Natural killer cell (primary cell): ENCODE measurements around the gene SLC1A7. TPM values are rescaled to one million over a fixed set of nuclear protein-coding genes. Genes with fewer than 3 reads are reported as not detected.

Experiments used
- ATAC-seq, 3 donors: fragments of 150-1000 bp in 2 of 3; fragments of 200-7000 bp in 1 of 3; cut with Tn5 transposase; 1 replicate in 1 of 3; 2 replicates in 2 of 3; pipeline ENCODE4 v1.10.0; 2021; ENCODE audit warnings: mild to moderate bottlenecking in 2 of 3, moderate library complexity in 2 of 3
- DNase-seq, 2 donors: peaks; one replicate each; pipeline versions ENCODE4 v3.0.0 to v3.0.0-alpha.2; 2013 to 2021; ENCODE audit warnings: mixed read lengths in 1 of 2
- H3K27ac ChIP-seq: one replicate; pipeline ENCODE4 v1.5.1; 2013; ENCODE audit warnings: mild to moderate bottlenecking, low read length
- H3K27me3 ChIP-seq: one replicate; pipeline ENCODE4 v1.6.1; 2013; ENCODE audit warnings: low read length; ENCODE audit not compliant: control insufficient read depth, insufficient read depth
- H3K36me3 ChIP-seq: one replicate; pipeline ENCODE4 v1.6.1; 2013; ENCODE audit warnings: low read length; ENCODE audit not compliant: control insufficient read depth, insufficient read depth
- H3K4me1 ChIP-seq: one replicate; pipeline ENCODE4 v1.6.1; 2013; ENCODE audit warnings: low read length; ENCODE audit not compliant: control insufficient read depth, insufficient read depth
- H3K4me3 ChIP-seq: one replicate; pipeline ENCODE4 v1.5.1; 2013; ENCODE audit warnings: low read length
- H3K9me3 ChIP-seq: one replicate; pipeline ENCODE4 v1.6.1; 2013; ENCODE audit warnings: low read length; ENCODE audit not compliant: control insufficient read depth, insufficient read depth
- H3K27ac Mint-ChIP-seq, 2 donors: one replicate each; pipeline ENCODE4 v1.8.0; 2022; ENCODE audit warnings: mild to moderate bottlenecking in 2 of 2, mixed read lengths in 2 of 2, moderate library complexity in 1 of 2
- H3K27me3 Mint-ChIP-seq, 2 donors: one replicate each; pipeline ENCODE4 v1.8.0; 2022; ENCODE audit warnings: low read depth in 2 of 2, mixed read lengths in 2 of 2
- H3K36me3 Mint-ChIP-seq: one replicate; pipeline ENCODE4 v1.8.0; 2022; ENCODE audit warnings: mixed read lengths
- H3K4me1 Mint-ChIP-seq, 2 donors: one replicate each; pipeline ENCODE4 v1.8.0; 2022; ENCODE audit warnings: mixed read lengths in 2 of 2
- H3K4me3 Mint-ChIP-seq: one replicate; pipeline ENCODE4 v1.8.0; 2022; ENCODE audit warnings: mild to moderate bottlenecking, moderate library complexity, mixed read lengths
- H3K9me3 Mint-ChIP-seq, 2 donors: one replicate each; pipeline ENCODE4 v1.8.0; 2022; ENCODE audit warnings: mixed read lengths in 2 of 2
- WGBS: methylation state at CpG from one replicate; pipeline ENCODE4 v1.1.7; 2013; ENCODE audit warnings: missing lambda C conversion rate; ENCODE audit not compliant: insufficient coverage; 5-methylcytosine and 5-hydroxymethylcytosine counted together
- intact Hi-C: fragments of 100-400 bp; cut with micrococcal nuclease; formaldehyde crosslinking; loops from one replicate; pipeline ENCODE4 v1.14.2; 2022
- total RNA-seq, 4 donors: library from RNA; stranded (reverse); fragments of 120-200 nt in 1 of 4; gene quantifications; one replicate each; pipeline versions ENCODE4 v1.2.3 to v1.2.4, GENCODE V29; 2013 to 2022
- TF ChIP-seq, protein P1 (sequence below): fragments of 200-600 bp; IDR thresholded peaks from one replicate; pipeline ENCODE4 v1.8.0; 2022; ENCODE audit warnings: antibody characterized with exemption

SLC1A7 gene
- total RNA-seq, 3 donors from 2014 or later (not counting 1 experiment from before 2014, with no cell fraction given): 16.0 to 23.9 (median 20.5) TPM

DNA sequence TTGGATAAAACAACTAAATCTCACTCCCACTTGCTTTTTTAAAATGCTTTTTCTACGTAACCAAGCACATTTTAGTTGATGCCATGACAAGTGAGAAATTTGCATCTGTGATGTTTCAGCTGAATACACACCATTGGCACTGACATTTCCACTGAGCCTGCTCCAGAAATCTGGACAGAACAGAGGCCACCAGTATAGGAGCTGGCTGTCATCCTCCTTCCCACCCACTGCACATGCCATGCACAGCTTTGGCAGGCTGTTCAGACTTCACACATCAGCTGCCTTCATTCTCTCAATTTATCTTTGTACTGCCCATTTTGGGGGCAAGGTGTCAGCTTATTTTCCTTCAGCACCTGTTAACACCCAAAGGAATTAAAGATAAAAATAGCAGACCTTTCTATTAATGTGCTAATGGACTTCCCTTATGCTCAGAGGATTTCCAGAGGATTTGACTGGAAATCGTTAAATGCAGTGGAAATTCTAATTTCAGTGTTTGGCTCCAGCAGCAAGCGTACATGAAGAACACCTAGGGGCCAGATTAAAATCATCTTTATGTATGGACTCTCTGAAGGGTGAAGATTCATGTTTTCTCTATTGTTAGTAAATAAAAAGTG is 93.4 kb downstream of the SLC1A7 start:
- TF ChIP-seq, protein P1, sequence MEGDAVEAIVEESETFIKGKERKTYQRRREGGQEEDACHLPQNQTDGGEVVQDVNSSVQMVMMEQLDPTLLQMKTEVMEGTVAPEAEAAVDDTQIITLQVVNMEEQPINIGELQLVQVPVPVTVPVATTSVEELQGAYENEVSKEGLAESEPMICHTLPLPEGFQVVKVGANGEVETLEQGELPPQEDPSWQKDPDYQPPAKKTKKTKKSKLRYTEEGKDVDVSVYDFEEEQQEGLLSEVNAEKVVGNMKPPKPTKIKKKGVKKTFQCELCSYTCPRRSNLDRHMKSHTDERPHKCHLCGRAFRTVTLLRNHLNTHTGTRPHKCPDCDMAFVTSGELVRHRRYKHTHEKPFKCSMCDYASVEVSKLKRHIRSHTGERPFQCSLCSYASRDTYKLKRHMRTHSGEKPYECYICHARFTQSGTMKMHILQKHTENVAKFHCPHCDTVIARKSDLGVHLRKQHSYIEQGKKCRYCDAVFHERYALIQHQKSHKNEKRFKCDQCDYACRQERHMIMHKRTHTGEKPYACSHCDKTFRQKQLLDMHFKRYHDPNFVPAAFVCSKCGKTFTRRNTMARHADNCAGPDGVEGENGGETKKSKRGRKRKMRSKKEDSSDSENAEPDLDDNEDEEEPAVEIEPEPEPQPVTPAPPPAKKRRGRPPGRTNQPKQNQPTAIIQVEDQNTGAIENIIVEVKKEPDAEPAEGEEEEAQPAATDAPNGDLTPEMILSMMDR: no peak
- Mint-ChIP-seq H3K9me3 (no peaks in the 10 kb centered on the region), H3K4me1 (peaks cover 6 to 17% of the 10 kb centered on the region in 2 donors), H3K4me3 (no peak overlapping the region), H3K27me3 (no peaks in the 10 kb centered on the region), H3K27ac (no peak overlapping the region), H3K36me3 (peaks cover 22% of the 10 kb centered on the region)
- no peaks in the 10 kb centered on the region for H3K9me3 ChIP-seq
- no peaks in the 10 kb centered on the region for H3K27me3 ChIP-seq
- ATAC-seq (no peak), DNase-seq (no peak)
- no peaks in the 10 kb centered on the region for H3K4me1 ChIP-seq
- peaks cover 54% of the 10 kb centered on the region for H3K36me3 ChIP-seq
- intact Hi-C loops: no loop called here
- no peak overlapping the region for H3K4me3 ChIP-seq
- no peak overlapping the region for H3K27ac ChIP-seq
- 98% methylated on average over 3 of the region's 3 CpGs for WGBS

DNA sequence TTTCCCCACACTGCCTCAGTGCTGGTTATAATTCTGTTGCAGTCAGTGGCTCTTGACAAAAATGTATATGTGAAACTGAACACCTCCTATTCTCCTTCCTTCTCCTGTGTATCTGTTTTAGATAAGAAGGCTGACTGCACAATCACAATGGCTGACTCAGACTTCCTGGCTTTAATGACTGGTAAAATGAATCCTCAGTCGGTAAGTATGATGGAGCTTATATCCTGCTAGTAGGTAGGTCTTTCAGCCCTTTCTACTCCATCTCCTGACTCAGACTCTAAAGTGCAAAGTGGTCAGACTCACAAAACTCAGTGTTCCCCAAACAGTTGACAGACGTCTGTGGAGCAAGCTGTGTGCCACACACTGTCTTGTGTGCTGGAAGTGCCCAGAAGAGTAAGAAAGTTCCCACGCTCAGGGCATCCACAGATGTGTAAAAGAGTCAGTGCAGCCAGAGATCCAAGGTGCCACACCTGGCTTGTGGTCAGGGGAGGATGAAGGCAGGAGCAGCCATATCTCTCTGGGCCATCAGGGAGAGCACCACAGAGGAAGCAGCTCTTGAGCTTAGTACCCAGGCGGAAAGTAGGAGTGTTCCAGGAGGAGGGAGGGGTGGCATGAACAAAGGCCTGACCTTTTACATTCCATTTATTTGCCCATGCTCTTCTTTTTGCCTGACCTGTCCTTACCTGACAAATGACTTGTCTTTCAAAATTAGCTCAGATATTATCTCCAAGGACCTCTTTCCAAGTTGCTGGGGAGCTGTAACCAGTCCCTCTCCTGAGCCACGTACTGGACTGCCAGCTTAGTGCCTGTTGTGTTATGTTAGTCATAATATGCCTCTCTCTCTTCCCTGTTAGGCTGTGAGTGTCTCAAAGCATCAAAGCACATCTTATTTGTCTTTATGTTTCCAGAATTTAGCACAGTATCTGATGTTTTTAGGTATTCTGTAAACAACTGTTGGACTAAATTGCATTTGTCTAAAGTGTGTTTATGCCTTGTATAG is 94.4 kb downstream of the SLC1A7 start:
- no peaks in the 10 kb centered on the region for H3K9me3 ChIP-seq
- 97% methylated on average over 3 of the region's 5 CpGs for WGBS
- Mint-ChIP-seq H3K36me3 (peaks cover 16% of the 10 kb centered on the region), H3K4me3 (no peak overlapping the region), H3K27me3 (no peaks in the 10 kb centered on the region), H3K27ac (no peak overlapping the region), H3K4me1 (peaks cover 13 to 18% of the 10 kb centered on the region in 2 donors), H3K9me3 (no peaks in the 10 kb centered on the region)
- ATAC-seq (no peak), DNase-seq (no peak)
- H3K4me1 ChIP-seq: no peaks in the 10 kb centered on the region
- H3K27me3 ChIP-seq: no peaks in the 10 kb centered on the region
- TF ChIP-seq, protein P1: no peak
- H3K4me3 ChIP-seq: no peak overlapping the region
- intact Hi-C loops: no loop called here
- no peak overlapping the region for H3K27ac ChIP-seq
- peaks cover 51% of the 10 kb centered on the region for H3K36me3 ChIP-seq

DNA sequence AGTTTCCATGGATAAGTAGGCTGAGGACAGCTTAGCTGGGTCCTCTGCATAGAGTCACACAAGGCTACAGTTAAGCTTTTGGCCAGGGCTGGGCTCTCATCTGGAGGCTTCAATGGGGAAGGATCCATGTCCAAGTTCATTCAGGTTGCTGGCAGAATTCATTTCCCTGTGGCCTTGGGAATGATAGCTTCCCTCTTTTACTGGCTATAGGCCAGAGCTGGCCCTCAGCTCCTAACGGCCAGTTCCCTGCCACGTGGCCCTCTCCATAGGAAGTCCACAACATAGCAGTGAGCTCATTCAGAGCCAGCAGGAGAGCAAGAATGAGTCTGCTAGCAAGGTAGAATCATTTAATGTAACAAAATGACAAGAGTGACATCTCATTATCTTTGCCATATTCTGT is 95.5 kb downstream of the SLC1A7 start:
- TF ChIP-seq, protein P1: no peak
- H3K27me3 Mint-ChIP-seq: no peaks in the 10 kb centered on the region
- 97% methylated on average over 2 of the region's 2 CpGs for WGBS
- intact Hi-C loops: no loop called here
- Histone ChIP-seq H3K4me3 (no peak overlapping the region), H3K27me3 (no peaks in the 10 kb centered on the region), H3K27ac (no peak overlapping the region), H3K36me3 (peaks cover 43% of the 10 kb centered on the region), H3K4me1 (no peaks in the 10 kb centered on the region), H3K9me3 (no peaks in the 10 kb centered on the region)
- no peak for DNase-seq
- no peak for ATAC-seq
- no peak overlapping the region for H3K27ac Mint-ChIP-seq
- H3K4me3 Mint-ChIP-seq: no peak overlapping the region
- no peaks in the 10 kb centered on the region for H3K9me3 Mint-ChIP-seq
- H3K4me1 Mint-ChIP-seq: peaks cover 17 to 26% of the 10 kb centered on the region in 2 donors
- peaks cover 5% of the 10 kb centered on the region for H3K36me3 Mint-ChIP-seq
